ENCODE data around the gene SEC61A2.

GRCh38 chr10:12130237-12130872, 878 bp downstream of the SEC61A2 start:
- peak in 2 of 4 experiments; percentile 37 to 46 for TF ChIP-seq CTCF (IDR thresholded peaks at IDR 0.05)
- TF ChIP-seq POLR2AphosphoS5 (IDR thresholded peaks at IDR 0.05): no peak

Data from sigmoid colon (tissue), 4 donors.